OCI-LY7 (cell line): Measurements from ENCODE around the gene ETNPPL.

Source experiments
- EZH2phosphoT487 ChIP-seq: fragments of 200-600 bp; sonication (generic); IDR thresholded peaks from 2 replicates; pipeline ENCODE4 v1.6.1; 2018; ENCODE audit warnings: low read depth, borderline replicate concordance, mild to moderate bottlenecking, mixed run types, antibody characterized with exemption, low read length, moderate library complexity, mixed read lengths
- TF ChIP-seq, protein P1 (sequence below): fragments of 200-600 bp; sonication (generic); conservative IDR thresholded peaks from 2 replicates; pipeline ENCODE4 v1.5.1; 2014; ENCODE audit warnings: mild to moderate bottlenecking, antibody characterized with exemption, low read length, moderate library complexity, mixed read lengths

DNA sequence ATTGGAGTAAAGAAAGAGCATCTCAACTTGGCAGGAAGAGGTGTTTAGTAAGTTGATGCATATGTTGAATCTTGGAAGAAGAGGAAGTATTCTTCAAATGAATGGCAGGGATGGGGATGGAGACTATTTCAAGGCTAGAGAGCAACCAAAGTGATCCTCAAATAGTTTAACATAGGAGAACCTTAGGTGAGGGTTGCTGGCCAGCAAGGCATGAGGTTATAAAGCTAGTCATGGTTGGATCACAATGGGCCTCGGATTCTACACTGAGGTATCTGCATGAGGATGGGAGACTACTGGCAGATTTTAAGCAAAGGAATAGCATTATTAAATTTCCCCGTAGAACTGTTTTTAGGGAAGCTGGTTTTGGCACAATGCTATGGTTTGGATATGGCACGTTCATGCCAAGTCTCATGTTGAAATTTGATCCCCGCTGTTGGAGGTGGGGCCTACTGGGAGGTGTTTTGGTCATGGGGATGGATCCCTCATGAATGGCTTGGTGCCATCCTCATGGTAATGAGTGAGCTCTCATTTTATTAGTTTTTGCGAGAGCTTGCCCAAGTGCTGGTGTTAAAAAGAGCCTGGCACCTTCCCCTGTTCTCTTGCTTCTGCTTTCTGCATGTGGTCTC, 41.9 kb upstream of the ETNPPL start:
- TF ChIP-seq EZH2phosphoT487, result no peak
- TF ChIP-seq, protein P1, sequence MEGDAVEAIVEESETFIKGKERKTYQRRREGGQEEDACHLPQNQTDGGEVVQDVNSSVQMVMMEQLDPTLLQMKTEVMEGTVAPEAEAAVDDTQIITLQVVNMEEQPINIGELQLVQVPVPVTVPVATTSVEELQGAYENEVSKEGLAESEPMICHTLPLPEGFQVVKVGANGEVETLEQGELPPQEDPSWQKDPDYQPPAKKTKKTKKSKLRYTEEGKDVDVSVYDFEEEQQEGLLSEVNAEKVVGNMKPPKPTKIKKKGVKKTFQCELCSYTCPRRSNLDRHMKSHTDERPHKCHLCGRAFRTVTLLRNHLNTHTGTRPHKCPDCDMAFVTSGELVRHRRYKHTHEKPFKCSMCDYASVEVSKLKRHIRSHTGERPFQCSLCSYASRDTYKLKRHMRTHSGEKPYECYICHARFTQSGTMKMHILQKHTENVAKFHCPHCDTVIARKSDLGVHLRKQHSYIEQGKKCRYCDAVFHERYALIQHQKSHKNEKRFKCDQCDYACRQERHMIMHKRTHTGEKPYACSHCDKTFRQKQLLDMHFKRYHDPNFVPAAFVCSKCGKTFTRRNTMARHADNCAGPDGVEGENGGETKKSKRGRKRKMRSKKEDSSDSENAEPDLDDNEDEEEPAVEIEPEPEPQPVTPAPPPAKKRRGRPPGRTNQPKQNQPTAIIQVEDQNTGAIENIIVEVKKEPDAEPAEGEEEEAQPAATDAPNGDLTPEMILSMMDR, result no peak
